GM12865 (cell line): ENCODE data around the gene WNT7B.

Experiments
- DNase-seq: peaks from one replicate; pipeline ENCODE4 v3.0.0; 2010; ENCODE audit warnings: low read depth
- H3K4me3 ChIP-seq: 2 replicates; pipeline ENCODE4 v1.5.1; 2011; ENCODE audit warnings: mild to moderate bottlenecking, low read depth, low read length, control low read depth
- CTCF ChIP-seq: IDR thresholded peaks from 2 replicates; pipeline ENCODE4 v1.5.1; 2011; ENCODE audit warnings: low read length, control low read depth, low read depth, inconsistent platforms; ENCODE audit not compliant: insufficient read depth; ENCODE audit errors: missing control alignments

Gene WNT7B

GRCh38 chr22:45885941-45886395 is 91.0 kb downstream of the WNT7B start:
- no peak for DNase-seq
- TF ChIP-seq CTCF, result no peak
- H3K4me3 ChIP-seq, result no peak overlapping the region

- no peak for TF ChIP-seq CTCF
- no peak for DNase-seq
- H3K4me3 ChIP-seq, result no peak overlapping the region
Measured at GRCh38 chr22:45885171-45885840, 91.7 kb downstream of the WNT7B start.

- H3K4me3 ChIP-seq, result no peak overlapping the region
- no peak for TF ChIP-seq CTCF
- DNase-seq, result no peak
Measured at GRCh38 chr22:45884201-45885062, 92.5 kb downstream of the WNT7B start.

- no peak for TF ChIP-seq CTCF
- DNase-seq, result no peak
Measured at GRCh38 chr22:45883811-45884170, 93.2 kb downstream of the WNT7B start.

GRCh38 chr22:45882881-45883810 is 93.8 kb downstream of the WNT7B start:
- DNase-seq, result no peak
- TF ChIP-seq CTCF, result no peak
- no peak overlapping the region for H3K4me3 ChIP-seq

More at GRCh38 chr22:45883811-45884170, 93.2 kb downstream of the WNT7B start:
- H3K4me3 ChIP-seq, result no peak overlapping the region

GRCh38 chr22:45881524-45881875 is 95.5 kb downstream of the WNT7B start:
- H3K4me3 ChIP-seq, result no peak overlapping the region
- DNase-seq, result no peak
- TF ChIP-seq CTCF, result no peak
